Retinal pigment epithelial cell (primary cell): ENCODE measurements around the gene TBX15.

Experiments used
- DNase-seq: peaks from one replicate; pipeline ENCODE4 v3.0.0-alpha.2; 2010; ENCODE audit warnings: low read depth
- H3K4me3 ChIP-seq: 2 replicates; pipeline ENCODE4 v1.5.1; 2011; ENCODE audit warnings: mild to moderate bottlenecking, low read length, control low read depth, moderate library complexity
- TF ChIP-seq, protein P1 (sequence below): conservative IDR thresholded peaks from 2 replicates; pipeline ENCODE4 v1.5.1; 2011; ENCODE audit warnings: low read depth, low read length, control low read depth, inconsistent platforms

Gene TBX15

DNA sequence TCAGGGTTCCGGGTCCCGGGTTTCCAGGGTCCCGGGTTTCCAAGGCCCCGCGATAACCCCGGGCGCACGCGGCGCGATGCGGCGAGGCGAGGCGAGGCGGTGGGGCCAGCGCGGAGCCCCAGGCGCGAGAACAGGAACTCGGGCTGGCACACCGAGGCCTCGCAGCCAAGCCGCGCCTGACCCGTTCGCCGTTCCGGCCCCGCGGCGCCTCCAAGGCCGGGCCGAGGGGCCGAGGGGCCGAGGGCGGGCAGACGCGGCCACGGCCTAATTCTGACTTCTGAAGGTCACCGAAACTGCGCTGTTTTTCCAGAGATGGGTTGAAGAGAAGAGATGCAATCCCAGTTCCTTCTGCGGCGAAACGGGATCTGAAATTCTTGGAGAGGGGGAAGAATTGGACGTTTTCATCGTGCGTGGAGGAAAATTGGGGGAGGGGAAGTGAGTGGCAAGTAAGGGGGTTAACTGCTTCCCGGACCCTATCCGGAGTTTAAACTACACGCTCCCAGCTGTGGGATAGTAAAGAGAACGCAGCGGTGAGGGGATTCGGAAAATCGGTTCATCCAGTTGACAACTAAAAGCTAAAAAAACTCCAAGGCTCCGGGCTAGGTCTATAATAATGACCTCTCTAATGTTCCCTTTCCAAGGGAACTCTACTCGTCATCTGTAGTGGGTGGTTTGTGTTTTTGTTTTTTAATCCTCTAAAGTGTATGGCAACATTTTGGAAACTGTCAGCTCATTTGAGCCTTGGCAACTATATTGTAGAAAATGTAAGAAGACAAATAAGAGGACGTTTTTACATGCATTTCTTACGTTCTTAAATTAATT, 8.2 kb downstream of the TBX15 start:
- TF ChIP-seq, protein P1, sequence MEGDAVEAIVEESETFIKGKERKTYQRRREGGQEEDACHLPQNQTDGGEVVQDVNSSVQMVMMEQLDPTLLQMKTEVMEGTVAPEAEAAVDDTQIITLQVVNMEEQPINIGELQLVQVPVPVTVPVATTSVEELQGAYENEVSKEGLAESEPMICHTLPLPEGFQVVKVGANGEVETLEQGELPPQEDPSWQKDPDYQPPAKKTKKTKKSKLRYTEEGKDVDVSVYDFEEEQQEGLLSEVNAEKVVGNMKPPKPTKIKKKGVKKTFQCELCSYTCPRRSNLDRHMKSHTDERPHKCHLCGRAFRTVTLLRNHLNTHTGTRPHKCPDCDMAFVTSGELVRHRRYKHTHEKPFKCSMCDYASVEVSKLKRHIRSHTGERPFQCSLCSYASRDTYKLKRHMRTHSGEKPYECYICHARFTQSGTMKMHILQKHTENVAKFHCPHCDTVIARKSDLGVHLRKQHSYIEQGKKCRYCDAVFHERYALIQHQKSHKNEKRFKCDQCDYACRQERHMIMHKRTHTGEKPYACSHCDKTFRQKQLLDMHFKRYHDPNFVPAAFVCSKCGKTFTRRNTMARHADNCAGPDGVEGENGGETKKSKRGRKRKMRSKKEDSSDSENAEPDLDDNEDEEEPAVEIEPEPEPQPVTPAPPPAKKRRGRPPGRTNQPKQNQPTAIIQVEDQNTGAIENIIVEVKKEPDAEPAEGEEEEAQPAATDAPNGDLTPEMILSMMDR, result no peak
- no peak for DNase-seq
- H3K4me3 ChIP-seq, result no peak overlapping the region

DNA sequence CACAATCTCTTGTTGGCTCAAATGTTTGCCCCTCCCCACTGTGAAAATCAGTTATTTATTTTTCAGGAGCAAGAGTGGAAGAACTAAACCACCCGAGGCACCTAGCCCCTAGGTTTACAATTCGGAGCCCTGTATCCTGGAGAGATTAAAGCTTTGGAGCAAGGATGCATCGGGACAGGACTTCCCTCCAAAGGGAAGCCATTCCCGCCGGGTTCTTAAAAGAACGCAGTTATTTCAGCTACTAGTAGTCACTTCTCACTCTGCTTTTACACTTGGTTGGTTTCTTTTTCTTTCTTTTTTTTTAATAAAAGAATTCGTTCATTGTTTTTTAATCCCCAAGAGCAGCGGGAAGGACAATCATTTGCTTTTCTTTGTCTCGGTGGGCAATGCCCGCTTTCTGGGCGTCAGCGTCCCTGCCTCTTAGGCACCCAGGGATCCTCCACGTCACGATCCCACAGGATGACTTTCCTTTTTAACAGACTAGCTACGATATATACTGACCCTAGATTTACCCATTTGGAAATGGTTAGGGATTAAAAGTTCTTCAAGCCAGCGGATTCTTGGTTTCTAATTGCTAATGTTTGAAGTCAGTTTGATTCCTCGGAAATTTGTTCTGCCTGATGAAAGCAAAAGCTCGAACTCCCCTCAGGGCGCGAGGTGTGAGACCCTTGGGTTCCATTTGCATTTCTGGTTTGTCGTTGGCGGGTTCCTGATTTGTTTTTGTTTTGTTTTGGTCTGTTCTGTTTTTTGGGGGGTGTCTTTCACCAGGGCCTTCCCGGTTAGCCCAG, 9.0 kb downstream of the TBX15 start:
- DNase-seq, result no peak
- TF ChIP-seq, protein P1, result no peak
- no peak overlapping the region for H3K4me3 ChIP-seq

DNA sequence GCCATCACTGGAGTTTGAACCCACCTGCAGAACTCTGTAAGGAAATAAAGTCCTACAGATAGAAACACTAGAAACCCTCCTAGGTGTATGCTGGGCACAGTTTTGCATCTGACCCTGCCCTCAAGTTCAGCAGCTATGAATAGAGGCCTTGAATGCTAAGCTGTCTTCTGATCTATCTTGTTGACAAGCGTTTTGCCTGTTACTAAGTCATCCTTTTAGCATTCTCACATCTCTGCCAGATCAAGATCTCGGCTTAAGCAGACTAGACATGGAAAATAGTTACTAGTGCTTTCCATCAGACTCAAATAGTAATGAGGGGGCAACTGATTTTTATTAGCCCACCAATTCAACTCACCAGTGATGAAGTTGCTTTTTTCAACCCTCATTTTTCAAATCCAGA, 10.5 kb downstream of the TBX15 start:
- no peak for DNase-seq
- H3K4me3 ChIP-seq, result no peak overlapping the region
- TF ChIP-seq, protein P1, result no peak

DNA sequence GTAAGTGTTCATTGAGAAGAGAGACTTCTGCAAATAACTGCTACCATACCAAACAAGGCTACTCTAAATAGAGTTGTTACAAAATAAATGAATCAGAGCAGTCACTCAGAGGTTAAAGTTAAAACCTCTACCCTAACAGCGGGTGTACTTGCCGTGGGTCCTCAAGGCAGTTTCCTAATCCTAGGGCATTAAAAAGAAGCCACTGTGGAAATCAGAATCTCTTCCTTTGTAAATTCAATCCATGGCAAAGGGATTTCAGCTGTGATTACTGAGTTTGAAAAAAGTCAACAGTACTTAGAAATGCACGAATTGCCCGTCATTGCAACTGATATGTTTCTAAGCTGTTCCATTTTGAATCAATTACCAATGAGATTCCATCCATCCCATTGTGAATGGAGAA, 13.5 kb downstream of the TBX15 start:
- DNase-seq, result no peak
- H3K4me3 ChIP-seq, result no peak overlapping the region
- TF ChIP-seq, protein P1, result no peak

DNA sequence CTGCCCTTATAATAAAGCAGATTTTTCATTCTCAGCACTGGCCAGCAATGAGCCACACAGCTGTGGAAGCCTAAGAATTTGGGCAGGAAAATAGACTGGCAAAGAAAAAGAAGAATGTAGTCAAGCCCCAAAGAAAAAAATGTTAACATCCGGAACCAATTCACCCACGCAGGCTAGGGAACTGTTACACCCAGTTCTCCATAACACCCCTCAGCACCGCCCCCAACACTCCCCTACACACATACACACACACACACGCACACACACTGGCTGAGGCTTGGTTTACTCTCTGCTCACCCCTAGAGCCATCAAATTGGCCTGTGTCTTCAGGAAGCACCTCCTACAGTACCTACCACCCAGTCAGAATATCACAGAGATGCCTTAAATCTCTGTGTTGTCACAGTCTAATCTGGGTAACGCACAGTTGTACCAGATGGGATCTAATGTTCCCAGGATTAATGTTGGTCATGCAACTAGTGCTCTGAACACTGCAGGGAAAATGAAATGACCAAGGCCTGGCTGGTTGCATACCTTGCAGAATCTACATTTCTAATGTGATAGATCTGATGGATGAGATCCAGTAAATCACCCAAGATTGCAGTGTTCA, 14.5 kb downstream of the TBX15 start:
- TF ChIP-seq, protein P1, result no peak
- H3K4me3 ChIP-seq, result no peak overlapping the region
- no peak for DNase-seq

DNA sequence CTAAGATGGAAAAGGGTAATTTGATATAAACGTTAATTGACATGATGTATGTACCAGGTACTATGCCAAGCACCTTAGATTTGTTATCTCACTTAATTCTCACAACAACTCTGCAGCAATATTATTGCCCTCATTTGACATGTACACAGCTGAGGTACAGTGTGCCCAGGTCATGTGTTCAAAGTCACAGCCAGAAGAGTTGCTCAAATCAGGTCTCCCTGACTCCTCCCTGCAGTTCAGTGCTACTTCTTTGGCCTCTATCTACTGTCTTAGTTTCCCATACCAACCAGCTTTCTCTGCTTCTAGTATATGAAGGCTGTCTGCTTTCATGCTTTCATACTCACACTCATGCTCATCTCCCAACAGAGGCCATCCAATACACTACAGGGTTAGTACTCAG, 15.1 kb downstream of the TBX15 start:
- DNase-seq, result no peak
- TF ChIP-seq, protein P1, result no peak
- H3K4me3 ChIP-seq, result no peak overlapping the region
